ENCODE results near the gene PRKAA2.

The PRKAA2 gene

GRCh38 chr1:56726706-56727105, 81.6 kb downstream of the PRKAA2 start:
- Mint-ChIP-seq H3K27me3 (ENCODE audit: low read depth) (peaks cover 4% of the 10 kb centered on the region), H3K27ac (no peak overlapping the region), H3K4me3 (no peak overlapping the region), H3K9me3 (no peaks in the 10 kb centered on the region), H3K4me1 (no peaks in the 10 kb centered on the region), H3K36me3 (ENCODE audit: low read depth) (no peaks in the 10 kb centered on the region)
- no peak for TF ChIP-seq CTCF (IDR thresholded peaks at IDR 0.05; ENCODE audit: unreplicated experiment in 3 of 3)

GRCh38 chr1:56728964-56729363, 83.8 kb downstream of the PRKAA2 start:
- Mint-ChIP-seq H3K27me3 (ENCODE audit: low read depth) (peaks cover 4% of the 10 kb centered on the region), H3K27ac (no peak overlapping the region), H3K36me3 (ENCODE audit: low read depth) (no peaks in the 10 kb centered on the region)

GRCh38 chr1:56745231-56745630, 100.1 kb downstream of the PRKAA2 start:
- Mint-ChIP-seq H3K27me3 (ENCODE audit: low read depth) (no peaks in the 10 kb centered on the region), H3K27ac (no peak overlapping the region), H3K9me3 (peaks cover 3% of the 10 kb centered on the region), H3K4me3 (no peak overlapping the region), H3K36me3 (ENCODE audit: low read depth) (no peaks in the 10 kb centered on the region), H3K4me1 (no peaks in the 10 kb centered on the region)
- TF ChIP-seq CTCF (IDR thresholded peaks at IDR 0.05; ENCODE audit: unreplicated experiment in 3 of 3): no peak

More at GRCh38 chr1:56728964-56729363, 83.8 kb downstream of the PRKAA2 start:
- peaks cover 5% of the 10 kb centered on the region for H3K9me3 Mint-ChIP-seq
- H3K4me3 Mint-ChIP-seq: no peak overlapping the region
- TF ChIP-seq CTCF (IDR thresholded peaks at IDR 0.05; ENCODE audit: unreplicated experiment in 3 of 3): no peak
- no peaks in the 10 kb centered on the region for H3K4me1 Mint-ChIP-seq

GRCh38 chr1:56754708-56755479, 109.8 kb downstream of the PRKAA2 start:
- Mint-ChIP-seq H3K9me3 (no peaks in the 10 kb centered on the region), H3K36me3 (ENCODE audit: low read depth) (no peaks in the 10 kb centered on the region), H3K27me3 (ENCODE audit: low read depth) (no peaks in the 10 kb centered on the region), H3K27ac (no peak overlapping the region), H3K4me3 (no peak overlapping the region), H3K4me1 (peaks cover 6% of the 10 kb centered on the region)
- TF ChIP-seq CTCF (IDR thresholded peaks at IDR 0.05; ENCODE audit: unreplicated experiment in 3 of 3): no peak

- no peak for TF ChIP-seq CTCF (IDR thresholded peaks at IDR 0.05; ENCODE audit: unreplicated experiment in 3 of 3)
- H3K27me3 Mint-ChIP-seq (ENCODE audit: low read depth): no peaks in the 10 kb centered on the region
- no peak overlapping the region for H3K4me3 Mint-ChIP-seq
- H3K27ac Mint-ChIP-seq: no peak overlapping the region
- no peaks in the 10 kb centered on the region for H3K36me3 Mint-ChIP-seq (ENCODE audit: low read depth)
- peaks cover 6% of the 10 kb centered on the region for H3K4me1 Mint-ChIP-seq
- H3K9me3 Mint-ChIP-seq: no peaks in the 10 kb centered on the region
These were observed 110.8 kb downstream of the PRKAA2 start for GRCh38 chr1:56755911-56756310.

- TF ChIP-seq CTCF (IDR thresholded peaks at IDR 0.05; ENCODE audit: unreplicated experiment in 3 of 3): no peak
- no peaks in the 10 kb centered on the region for H3K9me3 Mint-ChIP-seq
- peaks cover 6% of the 10 kb centered on the region for H3K4me1 Mint-ChIP-seq
- no peaks in the 10 kb centered on the region for H3K36me3 Mint-ChIP-seq (ENCODE audit: low read depth)
- H3K27me3 Mint-ChIP-seq (ENCODE audit: low read depth): no peaks in the 10 kb centered on the region
- peak overlapping the region in 2 of 3 experiments; percentile 32 for H3K27ac Mint-ChIP-seq
- H3K4me3 Mint-ChIP-seq: no peak overlapping the region
These were observed 113.0 kb downstream of the PRKAA2 start for GRCh38 chr1:56758135-56758534.

Measured in nephron (organoid).